ENCODE data around the gene TPSG1.
"Not testable (repeated sequence)": the region's sequence is repeated elsewhere in the genome, so short reads cannot be mapped to it uniquely, and the experiment has no call there.

Gene TPSG1

DNA sequence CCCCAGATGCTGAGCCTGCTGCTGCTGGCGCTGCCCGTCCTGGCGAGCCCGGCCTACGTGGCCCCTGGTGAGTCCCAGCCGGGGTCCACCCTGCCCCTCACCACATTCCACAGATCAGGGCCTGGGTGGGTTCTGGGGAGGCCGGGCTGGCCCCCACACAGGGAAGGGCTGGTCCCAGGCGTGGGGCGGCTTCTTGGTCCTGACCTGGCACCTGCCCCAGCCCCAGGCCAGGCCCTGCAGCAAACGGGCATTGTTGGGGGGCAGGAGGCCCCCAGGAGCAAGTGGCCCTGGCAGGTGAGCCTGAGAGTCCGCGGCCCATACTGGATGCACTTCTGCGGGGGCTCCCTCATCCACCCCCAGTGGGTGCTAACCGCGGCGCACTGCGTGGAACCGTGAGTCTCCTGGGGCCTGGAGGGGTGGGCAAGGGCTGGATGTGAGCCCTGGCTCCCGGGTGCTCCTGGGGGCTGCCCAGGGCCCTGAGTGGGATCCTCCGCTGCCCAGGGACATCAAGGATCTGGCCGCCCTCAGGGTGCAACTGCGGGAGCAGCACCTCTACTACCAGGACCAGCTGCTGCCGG lies 31.3 kb upstream of the TPSG1 start:
- DNase-seq = not testable (repeated sequence)

DNA sequence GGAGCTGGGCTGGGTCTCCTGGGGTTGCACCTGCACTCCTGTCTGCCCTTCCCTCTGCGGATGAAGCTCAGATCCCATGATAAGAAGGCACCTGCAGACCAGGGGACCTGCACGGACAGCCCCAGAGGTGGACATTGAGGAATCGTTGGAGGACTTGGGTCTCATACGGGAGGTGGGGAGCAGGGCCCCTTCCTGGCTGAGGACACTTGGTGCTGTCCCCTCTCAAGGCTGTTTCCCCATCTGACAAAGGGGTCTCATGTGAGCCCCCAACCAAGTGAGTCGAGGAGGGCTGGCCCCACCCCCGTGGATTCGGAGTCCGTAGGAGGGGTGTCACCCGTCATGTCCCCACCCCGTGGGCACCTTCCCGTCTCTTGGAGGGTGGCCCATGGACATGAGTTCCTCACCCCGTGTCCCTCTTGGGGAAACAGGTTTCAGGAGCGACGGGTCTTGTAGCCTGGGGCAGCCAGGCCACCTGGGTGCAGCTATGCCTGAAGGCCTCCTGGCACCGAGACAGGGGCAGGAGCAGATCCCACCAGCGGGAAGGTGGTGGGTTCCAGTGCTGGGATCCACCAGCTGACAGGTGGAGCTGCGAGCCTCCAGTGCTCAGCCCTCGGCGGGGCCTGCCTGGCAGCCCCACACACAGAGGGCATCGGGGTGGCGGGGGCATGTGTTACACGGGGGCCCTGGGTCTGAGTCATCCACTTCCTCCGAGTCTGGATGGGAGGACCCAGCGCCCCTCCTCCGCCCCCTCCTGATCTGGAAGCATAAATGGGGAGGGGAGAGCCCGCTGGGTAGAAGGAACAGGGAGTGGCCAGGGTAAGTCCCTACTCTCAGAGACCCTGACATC lies 30.4 kb upstream of the TPSG1 start, which contains the start of gene TPSD1:
Gene TPSD1 (plus strand): TSS at position 794 of the 847 bp plus-strand sequence. CDS start 212 bp downstream, outside the sequence.
- DNase-seq = not testable (repeated sequence)

- DNase-seq = not testable (repeated sequence)
Measured at GRCh38 chr16:1254821-1255220, 29.8 kb upstream of the TPSG1 start.

DNA sequence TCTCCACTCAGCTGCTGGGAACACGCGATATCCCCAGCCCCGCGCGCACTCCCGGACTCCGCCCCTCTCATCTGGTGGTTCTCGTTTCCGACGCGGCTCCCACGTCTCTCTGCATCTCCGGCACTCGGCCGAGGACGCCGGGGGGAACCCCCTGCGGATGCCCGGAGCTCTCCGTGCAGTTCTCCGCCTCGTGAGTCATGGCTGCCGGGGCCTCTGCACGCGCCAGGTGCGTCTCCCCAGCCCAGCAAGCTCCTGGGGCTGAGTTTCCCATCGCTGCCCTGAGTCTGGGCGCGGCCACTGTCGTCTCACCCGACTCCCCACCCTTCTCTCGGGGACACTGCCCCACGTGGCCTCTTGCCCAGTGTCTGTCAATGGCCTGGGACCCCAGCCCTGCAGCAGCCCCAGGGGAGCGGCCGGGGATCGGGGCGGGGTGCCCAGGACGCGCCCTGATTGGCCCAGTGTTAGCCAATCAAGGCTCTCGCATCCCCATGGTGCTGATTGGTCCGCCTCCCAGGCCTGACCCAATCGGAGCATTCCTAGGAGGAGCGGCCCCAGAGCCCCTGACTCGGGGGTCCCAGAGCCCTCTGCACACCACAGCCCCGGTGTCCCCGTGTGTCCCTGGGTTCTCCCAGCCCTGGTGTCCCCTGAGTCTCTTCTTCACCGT lies 28.8 kb upstream of the TPSG1 start:
- DNase-seq = not testable (repeated sequence)

GRCh38 chr16:1249031-1249755 lies 24.1 kb upstream of the TPSG1 start:
- DNase-seq = not testable (repeated sequence)

DNA sequence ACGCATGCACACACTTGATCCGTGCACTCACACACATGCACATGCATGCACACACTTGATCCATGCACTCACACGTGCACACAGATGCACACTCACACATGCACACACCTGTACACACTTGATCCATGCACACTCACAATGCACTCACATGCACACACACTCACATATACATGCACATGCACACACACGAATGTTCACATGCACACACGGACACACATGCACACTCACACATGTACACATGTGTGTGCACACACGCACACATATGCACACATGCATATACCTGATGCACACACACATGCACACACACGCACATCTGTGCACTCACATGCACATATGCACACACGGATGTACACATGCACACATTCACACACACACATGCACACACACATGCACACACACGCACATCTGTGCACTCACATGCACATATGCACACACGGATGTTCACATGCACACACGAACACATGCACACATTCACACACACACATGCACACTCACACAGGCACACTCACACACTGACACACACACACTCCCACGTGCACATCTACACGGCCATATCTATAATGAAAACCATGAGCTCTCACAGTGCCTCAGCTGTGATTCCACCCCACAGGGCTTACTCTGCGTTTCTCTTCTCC lies 23.0 kb upstream of the TPSG1 start:
- not testable (repeated sequence) for DNase-seq

DNA sequence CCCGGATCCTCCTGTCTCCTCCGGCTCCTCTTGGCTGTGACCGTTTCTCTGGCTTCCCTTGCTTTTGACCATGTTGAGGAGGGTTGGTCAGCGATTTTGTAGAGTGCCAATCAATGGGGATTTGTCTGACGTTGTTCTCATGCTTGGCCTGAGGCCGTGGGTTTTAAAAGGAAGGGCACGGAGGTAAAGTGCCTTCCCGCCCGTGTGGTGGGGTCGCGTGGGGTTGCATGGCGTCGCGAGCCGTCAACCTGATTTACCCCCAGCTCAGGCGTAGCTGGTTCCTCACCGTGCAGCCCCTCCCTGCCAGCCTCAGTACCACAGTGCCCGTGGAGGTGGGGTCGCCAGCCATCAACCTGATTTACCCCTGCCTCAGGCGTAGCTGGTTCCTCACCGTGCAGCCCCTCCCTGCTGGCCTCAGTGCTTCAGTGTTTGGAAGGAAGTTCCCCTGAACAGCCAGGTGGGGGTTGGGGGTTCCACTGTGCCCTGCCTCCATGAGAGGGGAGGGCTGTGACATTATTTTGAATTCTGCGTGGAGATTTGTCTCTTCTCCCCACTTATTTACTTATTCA lies 20.5 kb upstream of the TPSG1 start:
- DNase-seq = no peak

DNA sequence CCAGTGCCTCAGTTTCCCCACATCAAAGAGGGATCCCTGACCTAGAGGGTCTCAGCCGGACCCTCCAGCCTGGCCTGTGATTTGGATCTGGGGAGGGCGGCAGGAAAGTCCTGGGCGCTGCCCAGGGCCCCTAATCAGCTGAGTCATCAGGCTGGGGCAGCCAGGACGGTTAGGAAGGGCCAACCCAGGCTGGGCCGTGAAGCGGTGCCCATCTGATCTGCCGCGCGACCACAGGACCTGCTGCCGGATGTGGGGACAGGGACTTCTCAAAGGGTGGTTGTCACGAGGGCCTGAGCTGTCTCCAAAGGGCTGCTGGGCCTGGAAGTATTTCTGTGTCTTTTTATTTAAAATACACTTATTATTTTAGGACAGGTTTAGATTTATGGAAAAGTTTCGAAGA lies 19.8 kb upstream of the TPSG1 start:
- no peak for DNase-seq

DNA sequence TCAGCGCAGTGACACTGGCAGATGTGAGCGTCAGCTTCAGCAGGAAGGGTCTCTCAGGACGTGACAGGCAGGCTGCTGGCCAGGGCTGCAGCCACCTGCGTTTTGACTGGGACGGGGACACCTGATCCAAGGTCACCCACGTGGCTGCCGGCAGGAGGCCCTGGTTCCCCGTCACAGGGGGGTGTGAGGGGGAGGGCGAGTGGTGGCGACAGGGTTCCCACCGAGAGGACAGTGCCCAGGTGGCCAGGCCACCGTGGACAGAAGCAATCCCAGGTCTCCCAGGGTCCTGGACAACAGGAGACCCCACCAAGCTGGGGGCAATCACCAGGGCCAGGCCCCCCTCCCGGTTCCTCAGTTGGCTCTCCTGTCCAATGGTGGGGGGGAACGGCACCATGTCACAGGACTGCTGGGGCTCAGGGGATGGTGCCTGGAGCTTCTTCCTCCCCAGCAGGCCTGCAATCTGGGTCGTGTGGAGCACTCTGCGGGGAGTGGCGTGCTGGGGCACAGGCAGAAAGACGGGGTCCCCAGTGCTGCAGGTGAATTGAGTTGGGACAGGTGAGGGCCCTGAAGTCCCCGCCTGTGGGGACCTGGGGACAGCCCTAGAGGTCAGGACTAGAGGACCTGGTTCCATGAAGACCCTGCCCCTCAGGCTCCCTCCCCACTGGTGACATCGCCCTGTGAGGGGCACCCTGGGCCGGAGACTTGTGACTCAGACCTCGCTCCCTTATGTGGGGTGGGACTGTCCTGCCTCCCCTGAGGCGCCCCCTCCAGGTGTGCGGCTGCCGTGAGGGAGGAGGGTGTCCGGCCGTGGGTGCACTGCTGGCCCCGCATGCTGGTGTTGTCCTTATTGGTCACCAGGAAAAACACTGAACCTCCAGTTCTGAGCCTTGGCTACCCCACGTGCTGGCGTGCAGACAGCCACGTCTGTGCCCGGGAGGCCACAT lies 19.1 kb upstream of the TPSG1 start:
- DNase-seq = not testable (repeated sequence)

DNA sequence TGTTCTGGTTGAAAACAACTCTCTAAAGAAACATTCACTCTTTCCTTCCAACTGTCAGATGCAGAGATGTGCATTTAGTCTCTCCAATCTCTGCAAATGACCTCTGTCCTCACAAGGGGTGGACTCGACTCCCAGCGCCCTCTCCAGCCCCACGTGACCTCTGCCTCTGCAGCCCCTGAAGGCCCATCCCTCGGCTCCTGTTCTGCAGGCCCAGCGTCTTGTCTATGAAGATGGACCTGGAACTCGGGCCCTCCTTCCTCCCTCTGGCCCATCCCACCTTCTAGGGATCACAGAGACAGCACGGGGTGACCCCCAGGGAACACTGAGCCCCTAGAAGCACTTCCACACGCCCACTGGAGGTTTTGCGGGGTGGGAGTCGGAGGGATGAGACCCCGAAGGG lies 18.3 kb upstream of the TPSG1 start:
- not testable (repeated sequence) for DNase-seq

GRCh38 chr16:1241081-1241480 lies 16.0 kb upstream of the TPSG1 start:
- DNase-seq = not testable (repeated sequence)

GRCh38 chr16:1240436-1240835 lies 15.4 kb upstream of the TPSG1 start, which contains the start of gene TPSAB1:
Gene TPSAB1 (plus strand): TSS chr16:1240705. CDS start chr16:1240939, 234 bp downstream.
- not testable (repeated sequence) for DNase-seq

GRCh38 chr16:1239575-1239974 lies 14.5 kb upstream of the TPSG1 start:
- DNase-seq = not testable (repeated sequence)

- not testable (repeated sequence) for DNase-seq
Measured at GRCh38 chr16:1238909-1239308, 13.8 kb upstream of the TPSG1 start.

DNA sequence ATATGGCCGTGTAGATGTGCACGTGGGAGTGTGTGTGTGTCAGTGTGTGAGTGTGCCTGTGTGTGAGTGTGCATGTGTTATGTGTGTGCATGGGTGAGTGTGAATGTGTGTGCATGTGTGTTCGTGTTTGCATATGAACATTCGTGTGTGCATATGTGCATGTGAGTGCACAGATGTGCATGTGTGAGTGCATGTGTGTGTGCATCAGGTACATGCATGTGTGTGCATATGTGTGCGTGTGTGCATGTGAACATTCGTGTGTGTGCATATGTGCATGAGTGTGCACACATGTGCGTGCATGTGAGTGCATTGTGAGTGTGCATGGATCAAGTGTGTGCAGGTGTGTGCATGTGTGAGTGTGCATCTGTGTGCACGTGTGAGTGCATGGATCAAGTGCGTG lies 12.9 kb upstream of the TPSG1 start:
- no peak for DNase-seq

GRCh38 chr16:1236659-1237058 lies 11.6 kb upstream of the TPSG1 start:
- not testable (repeated sequence) for DNase-seq

- DNase-seq = not testable (repeated sequence)
Measured at GRCh38 chr16:1232049-1232748, 7.1 kb upstream of the TPSG1 start.

- not testable (repeated sequence) for DNase-seq
Measured at GRCh38 chr16:1231301-1231700, 6.2 kb upstream of the TPSG1 start.

DNA sequence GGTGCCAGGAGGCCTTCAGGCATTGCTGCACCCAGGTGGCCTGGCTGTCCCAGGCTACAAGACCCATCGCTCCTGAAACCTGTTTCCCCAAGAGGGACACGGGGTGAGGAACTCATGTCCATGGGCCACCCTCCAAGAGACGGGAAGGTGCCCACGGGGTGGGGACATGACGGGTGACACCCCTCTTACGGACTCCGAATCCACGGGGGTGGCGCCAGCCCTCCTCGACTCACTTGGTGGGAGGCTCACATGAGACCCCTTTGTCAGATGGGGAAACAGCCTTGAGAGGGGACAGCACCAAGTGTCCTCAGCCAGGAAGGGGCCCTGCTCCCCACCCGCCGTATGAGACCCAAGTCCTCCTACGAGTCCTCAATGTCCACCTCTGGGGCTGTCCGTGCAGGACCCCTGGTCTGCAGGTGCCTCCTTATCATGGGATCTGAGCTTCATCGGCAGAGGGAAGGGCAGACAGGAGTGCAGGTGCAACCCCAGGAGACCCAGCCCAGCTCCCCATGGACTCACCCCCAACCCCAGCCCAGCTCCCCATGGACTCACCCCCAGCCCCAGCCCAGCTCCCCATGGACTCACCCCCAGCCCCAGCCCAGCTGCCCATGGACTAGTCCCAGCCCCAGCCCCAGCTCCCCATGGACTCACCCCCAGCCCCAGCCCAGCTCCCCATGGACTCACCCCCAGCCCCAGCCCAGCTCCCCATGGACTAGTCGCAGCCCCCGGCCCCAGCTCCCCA lies 5.6 kb upstream of the TPSG1 start:
- not testable (repeated sequence) for DNase-seq
